Transverse colon (tissue), 3 donors: ENCODE measurements around the gene IFIT3.

ENCODE experiments used
- POLR2A ChIP-seq: fragments of 450-650 bp; IDR thresholded peaks from one replicate; pipeline ENCODE4 v1.6.1; 2016; ENCODE audit warnings: antibody characterized with exemption, mild to moderate bottlenecking, moderate library complexity
- TF ChIP-seq, protein P1 (sequence below), 5 experiments: fragments of 200-600 bp in 3 of 5; fragments of 450-650 bp in 2 of 5; sonication (generic) in 3 of 5; IDR thresholded peaks; 1 replicate in 2 of 5; 2 replicates in 3 of 5; pipeline ENCODE4 v1.5.1; 2016 to 2017; ENCODE audit warnings: antibody characterized with exemption in 5 of 5, inconsistent platforms in 3 of 5, mild to moderate bottlenecking in 2 of 5, moderate library complexity in 1 of 5

DNA sequence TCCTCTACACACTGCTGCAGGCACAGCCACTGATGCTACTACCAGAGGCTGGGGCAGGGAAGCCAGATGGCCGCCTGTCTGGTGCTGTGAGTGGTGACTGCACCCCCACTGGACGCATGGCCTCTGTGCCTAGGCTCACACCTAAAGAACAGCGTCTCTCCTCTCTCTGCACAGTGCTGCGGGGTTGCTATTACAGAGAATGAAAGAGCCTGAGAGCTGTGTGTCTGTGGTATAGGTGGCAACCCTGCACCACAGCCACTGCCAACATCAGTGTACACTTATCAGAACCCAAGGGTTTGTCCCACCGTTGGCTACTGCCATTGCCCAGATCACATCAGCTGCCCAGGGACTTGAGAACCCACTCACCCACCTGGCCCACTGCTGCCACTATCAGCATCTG lies 30.0 kb upstream of the IFIT3 start:
- TF ChIP-seq, protein P1, sequence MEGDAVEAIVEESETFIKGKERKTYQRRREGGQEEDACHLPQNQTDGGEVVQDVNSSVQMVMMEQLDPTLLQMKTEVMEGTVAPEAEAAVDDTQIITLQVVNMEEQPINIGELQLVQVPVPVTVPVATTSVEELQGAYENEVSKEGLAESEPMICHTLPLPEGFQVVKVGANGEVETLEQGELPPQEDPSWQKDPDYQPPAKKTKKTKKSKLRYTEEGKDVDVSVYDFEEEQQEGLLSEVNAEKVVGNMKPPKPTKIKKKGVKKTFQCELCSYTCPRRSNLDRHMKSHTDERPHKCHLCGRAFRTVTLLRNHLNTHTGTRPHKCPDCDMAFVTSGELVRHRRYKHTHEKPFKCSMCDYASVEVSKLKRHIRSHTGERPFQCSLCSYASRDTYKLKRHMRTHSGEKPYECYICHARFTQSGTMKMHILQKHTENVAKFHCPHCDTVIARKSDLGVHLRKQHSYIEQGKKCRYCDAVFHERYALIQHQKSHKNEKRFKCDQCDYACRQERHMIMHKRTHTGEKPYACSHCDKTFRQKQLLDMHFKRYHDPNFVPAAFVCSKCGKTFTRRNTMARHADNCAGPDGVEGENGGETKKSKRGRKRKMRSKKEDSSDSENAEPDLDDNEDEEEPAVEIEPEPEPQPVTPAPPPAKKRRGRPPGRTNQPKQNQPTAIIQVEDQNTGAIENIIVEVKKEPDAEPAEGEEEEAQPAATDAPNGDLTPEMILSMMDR (IDR thresholded peaks at IDR 0.05): no peak
- no peak for TF ChIP-seq POLR2A
